BJ (cell line): Measurements from ENCODE around the gene FAM167B. TPM values are rescaled to one million over a fixed set of nuclear protein-coding genes. Genes with fewer than 3 reads are reported as not detected.

Source experiments
- CTCF ChIA-PET: fragments of 350-600 bp; formaldehyde crosslinking; extraction: SDS; loops from one replicate; lab custom pipeline; 2021; ENCODE audit warnings: antibody characterized with exemption, inconsistent platforms; lab: Yijun Ruan, JAX
- POLR2A ChIA-PET: fragments of 300-600 bp; sonication (Branson Sonifier 250); formaldehyde crosslinking; extraction: SDS; loops from one replicate; lab custom pipeline; 2021; ENCODE audit warnings: antibody characterized with exemption; lab: Charles Lee
- DNase-seq: peaks from one replicate; pipeline ENCODE4 v3.0.0-alpha.2; 2011; ENCODE audit warnings: low read depth
- H3K27me3 ChIP-seq: 2 replicates; pipeline ENCODE4 v1.6.0; 2011; ENCODE audit warnings: low read length; ENCODE audit not compliant: control insufficient read depth, insufficient read depth
- H3K36me3 ChIP-seq: 2 replicates; pipeline ENCODE4 v1.5.1; 2011; ENCODE audit warnings: low read length; ENCODE audit not compliant: control insufficient read depth, insufficient read depth
- H3K4me3 ChIP-seq: 2 replicates; pipeline ENCODE4 v1.5.1; 2011; ENCODE audit warnings: low read depth, mild to moderate bottlenecking, control low read depth, low read length
- polyA plus RNA-seq: library from polyadenylated mRNA; depleted of rRNA; stranded (reverse); fragments of >200 nt; gene quantifications from 2 replicates; pipeline ENCODE4 v1.2.3, GENCODE V29; 2011
- TF ChIP-seq, protein P1 (sequence below): IDR thresholded peaks from 2 replicates; pipeline ENCODE4 v1.5.1; 2011; ENCODE audit warnings: low read depth, mild to moderate bottlenecking, control low read depth, inconsistent platforms, low read length, moderate library complexity; ENCODE audit not compliant: insufficient read depth

The FAM167B gene
- polyA plus RNA-seq, 1 experiment: 3.5 TPM

DNA sequence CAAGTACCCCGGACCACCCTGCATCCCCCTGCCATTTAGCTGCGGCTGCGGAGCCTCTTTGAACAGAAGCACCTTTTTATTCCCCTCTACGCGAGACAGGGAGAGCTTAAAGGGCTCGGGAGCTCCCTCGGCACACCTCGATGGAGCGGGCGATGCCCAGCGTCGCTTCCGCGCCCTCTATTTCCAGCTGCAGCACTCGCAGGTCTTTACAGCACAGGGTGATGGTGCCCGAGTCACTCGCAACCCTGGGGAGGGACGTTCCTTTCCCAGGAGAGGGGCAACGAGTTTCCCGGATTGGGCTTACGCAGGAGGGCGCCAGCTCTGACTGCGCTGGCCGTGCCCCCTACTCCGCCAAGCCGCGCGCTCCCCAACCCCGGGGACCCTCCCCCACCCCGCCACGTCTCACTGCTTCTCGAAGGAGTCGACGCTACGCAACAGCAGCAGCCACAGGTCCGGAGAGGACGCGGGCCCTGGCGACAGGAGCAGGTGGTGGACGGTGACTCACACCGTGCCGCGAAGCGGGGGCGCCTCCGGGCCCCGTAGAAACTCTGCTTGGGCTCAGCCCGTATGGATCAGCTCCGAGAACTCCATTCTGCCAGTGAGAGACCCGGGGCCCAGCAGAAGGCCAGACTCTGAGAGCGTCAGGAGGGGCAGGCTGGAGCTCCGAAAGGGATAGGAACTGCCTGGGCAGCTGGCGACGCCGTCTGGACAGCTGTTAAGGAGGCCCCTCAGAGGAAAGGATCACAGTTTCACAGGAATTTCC is 5.8 kb upstream of the FAM167B start:
- TF ChIP-seq, protein P1, sequence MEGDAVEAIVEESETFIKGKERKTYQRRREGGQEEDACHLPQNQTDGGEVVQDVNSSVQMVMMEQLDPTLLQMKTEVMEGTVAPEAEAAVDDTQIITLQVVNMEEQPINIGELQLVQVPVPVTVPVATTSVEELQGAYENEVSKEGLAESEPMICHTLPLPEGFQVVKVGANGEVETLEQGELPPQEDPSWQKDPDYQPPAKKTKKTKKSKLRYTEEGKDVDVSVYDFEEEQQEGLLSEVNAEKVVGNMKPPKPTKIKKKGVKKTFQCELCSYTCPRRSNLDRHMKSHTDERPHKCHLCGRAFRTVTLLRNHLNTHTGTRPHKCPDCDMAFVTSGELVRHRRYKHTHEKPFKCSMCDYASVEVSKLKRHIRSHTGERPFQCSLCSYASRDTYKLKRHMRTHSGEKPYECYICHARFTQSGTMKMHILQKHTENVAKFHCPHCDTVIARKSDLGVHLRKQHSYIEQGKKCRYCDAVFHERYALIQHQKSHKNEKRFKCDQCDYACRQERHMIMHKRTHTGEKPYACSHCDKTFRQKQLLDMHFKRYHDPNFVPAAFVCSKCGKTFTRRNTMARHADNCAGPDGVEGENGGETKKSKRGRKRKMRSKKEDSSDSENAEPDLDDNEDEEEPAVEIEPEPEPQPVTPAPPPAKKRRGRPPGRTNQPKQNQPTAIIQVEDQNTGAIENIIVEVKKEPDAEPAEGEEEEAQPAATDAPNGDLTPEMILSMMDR: peak; percentile 11
- CTCF ChIA-PET: interaction anchor here (0.9 to 4.3 kb wide), 7 partner anchors 8 to 465 kb away, joined by 3 to 23 read pairs (median 3); partner anchors contain the start of gene MARCKSL1
- DNase-seq: no peak
- H3K4me3 ChIP-seq: peak overlapping the region; percentile 59
- H3K27me3 ChIP-seq: no peaks in the 10 kb centered on the region
- POLR2A ChIA-PET: interaction anchor here (0.6 kb wide), 2 partner anchors 22 to 114 kb away, joined by 3 to 7 read pairs; no protein-coding TSS in a partner anchor
- H3K36me3 ChIP-seq: 0 out of 2 replicates have a peak, but pooled peaks cover 1% of the 10 kb centered on the region

DNA sequence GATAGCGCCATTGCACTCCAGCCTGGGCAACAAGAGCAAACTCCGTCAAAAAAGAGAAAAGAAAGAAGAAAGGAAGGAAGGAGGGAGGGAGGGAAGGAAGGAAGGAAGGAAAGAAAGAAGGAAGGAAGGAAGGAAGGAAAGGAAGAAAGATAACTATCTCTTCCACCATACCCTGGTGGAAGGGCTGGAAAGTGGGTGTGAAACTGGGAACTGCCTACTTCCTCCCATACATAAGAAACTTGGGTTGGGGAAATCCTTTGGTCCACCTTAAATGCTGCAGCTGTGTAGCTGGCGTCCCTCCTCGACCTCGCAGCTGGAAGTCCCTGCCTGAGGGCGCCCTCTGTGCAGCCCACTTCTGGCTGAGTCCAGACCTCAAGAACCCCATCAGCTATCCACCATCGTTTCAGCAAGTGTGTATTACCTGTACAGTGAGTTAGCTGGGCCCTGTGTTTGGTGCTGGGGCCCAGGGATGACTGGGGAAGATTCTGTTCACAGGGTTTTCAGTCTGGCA is 4.6 kb upstream of the FAM167B start:
- no peak for DNase-seq
- Histone ChIP-seq H3K27me3 (no peaks in the 10 kb centered on the region), H3K4me3 (no peak overlapping the region), H3K36me3 (0 out of 2 replicates have a peak, but pooled peaks cover 1% of the 10 kb centered on the region)
- POLR2A ChIA-PET: interaction anchor here (0.6 kb wide), 1 partner anchor 32 kb away, joined by 15 read pairs; no protein-coding TSS in a partner anchor
- TF ChIP-seq, protein P1: no peak
- CTCF ChIA-PET: interaction anchor here (4.3 kb wide), 1 partner anchor 27 kb away, joined by 23 read pairs; no protein-coding TSS in a partner anchor

DNA sequence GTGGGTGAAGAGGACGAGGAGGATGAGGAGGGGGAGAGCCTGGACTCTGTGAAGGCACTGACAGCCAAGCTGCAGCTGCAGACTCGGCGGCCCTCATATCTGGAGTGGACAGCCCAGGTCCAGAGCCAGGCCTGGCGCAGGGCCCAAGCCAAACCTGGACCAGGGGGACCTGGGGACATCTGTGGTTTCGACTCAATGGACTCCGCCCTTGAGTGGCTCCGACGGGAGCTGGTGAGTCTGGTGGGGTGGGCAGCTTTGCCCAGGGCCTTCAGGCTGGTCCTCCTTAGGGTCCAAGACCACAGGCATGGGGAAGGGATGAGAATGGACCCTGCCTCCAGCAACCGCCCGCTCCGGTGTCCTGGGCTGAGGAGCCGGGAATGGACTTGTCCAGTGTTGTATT is 430 bp downstream of the FAM167B start:
- no peaks in the 10 kb centered on the region for H3K36me3 ChIP-seq
- CTCF ChIA-PET: interaction anchor here (0.6 to 3.9 kb wide), 14 partner anchors 8 to 97 kb away, joined by 3 to 35 read pairs (median 3); no protein-coding TSS in a partner anchor
- TF ChIP-seq, protein P1: no peak
- DNase-seq: no peak
- no peaks in the 10 kb centered on the region for H3K27me3 ChIP-seq
- POLR2A ChIA-PET: interaction anchor here (0.6 kb wide), 1 partner anchor 23 kb away, joined by 3 read pairs; no protein-coding TSS in a partner anchor
- no peak overlapping the region for H3K4me3 ChIP-seq

DNA sequence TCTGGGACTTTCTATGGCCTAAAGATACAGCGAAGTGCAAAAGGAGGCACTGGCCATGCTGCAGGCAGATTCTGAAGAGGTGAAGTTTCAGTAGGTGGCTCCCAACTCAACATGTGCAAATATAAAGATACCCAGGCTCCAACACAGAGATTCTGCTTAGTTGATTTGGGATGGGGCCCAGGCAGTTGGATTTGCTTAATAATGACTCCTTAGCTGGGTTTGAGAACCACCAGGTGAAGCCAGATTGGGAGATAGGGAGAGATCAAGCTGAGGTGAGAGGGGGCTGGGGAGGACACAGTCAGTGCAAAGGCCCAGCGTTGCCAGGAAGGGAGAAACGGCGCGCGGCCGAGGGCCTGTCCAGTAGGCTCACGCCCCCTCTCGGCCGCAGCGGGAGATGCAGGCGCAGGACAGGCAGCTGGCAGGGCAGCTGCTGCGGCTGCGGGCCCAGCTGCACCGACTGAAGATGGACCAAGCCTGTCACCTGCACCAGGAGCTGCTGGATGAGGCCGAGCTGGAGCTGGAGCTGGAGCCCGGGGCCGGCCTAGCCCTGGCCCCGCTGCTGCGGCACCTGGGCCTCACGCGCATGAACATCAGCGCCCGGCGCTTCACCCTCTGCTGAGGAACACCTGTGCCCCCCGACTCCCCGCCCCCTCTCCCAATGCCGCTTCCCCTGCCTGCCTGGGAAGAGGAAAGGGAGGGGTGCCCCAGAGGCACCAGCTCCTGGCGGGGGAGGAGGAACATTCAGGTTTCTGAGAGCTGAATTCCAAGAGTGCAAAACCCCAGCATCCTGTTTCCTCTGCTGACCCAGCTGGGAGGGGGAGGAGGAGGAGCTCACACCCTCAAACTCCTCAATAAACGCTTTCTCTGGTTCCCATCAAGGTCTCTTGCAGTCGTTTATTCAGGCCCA is 1.2 kb downstream of the FAM167B start:
- CTCF ChIA-PET: interaction anchor here (0.7 to 3.9 kb wide), 20 partner anchors 9 to 153 kb away, joined by 3 to 35 read pairs (median 3); partner anchors contain the start of genes EIF3I and TMEM234
- POLR2A ChIA-PET: interaction anchor here (0.6 to 0.9 kb wide), 3 partner anchors 23 to 537 kb away, joined by 3 to 4 read pairs (median 3); partner anchors contain the start of gene MARCKSL1
- H3K27me3 ChIP-seq: no peaks in the 10 kb centered on the region
- no peak for DNase-seq
- H3K36me3 ChIP-seq: no peaks in the 10 kb centered on the region
- TF ChIP-seq, protein P1: peak; percentile 90
- H3K4me3 ChIP-seq: no peak overlapping the region
